NCI-H1436 (cell line): Measurements from ENCODE around the gene NCOA3.
A peak's percentile ranks its signal among the peaks of the same experiment; 100 is the strongest.

Experiments
- DNase-seq: peaks from one replicate; lab custom pipeline; 2025; lab: John Stamatoyannopoulos, UW

NCOA3 gene

DNA sequence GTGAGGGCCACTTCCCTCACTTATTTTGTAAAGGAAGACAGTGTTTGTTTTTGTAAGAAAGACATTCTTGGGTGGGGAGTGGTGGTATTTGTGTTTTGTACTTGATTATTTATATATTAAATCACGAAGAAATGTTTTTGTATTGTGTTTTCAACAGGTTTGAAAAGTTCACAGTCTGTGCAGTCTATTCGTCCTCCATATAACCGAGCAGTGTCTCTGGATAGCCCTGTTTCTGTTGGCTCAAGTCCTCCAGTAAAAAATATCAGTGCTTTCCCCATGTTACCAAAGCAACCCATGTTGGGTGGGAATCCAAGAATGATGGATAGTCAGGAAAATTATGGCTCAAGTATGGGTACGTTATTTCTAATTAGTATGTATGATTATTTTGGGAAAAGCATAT lies 137.2 kb downstream of the NCOA3 start:
- no peak for DNase-seq

- no peak for DNase-seq
Observed at GRCh38 chr20:47642118-47642517, 140.4 kb downstream of the NCOA3 start.

DNA sequence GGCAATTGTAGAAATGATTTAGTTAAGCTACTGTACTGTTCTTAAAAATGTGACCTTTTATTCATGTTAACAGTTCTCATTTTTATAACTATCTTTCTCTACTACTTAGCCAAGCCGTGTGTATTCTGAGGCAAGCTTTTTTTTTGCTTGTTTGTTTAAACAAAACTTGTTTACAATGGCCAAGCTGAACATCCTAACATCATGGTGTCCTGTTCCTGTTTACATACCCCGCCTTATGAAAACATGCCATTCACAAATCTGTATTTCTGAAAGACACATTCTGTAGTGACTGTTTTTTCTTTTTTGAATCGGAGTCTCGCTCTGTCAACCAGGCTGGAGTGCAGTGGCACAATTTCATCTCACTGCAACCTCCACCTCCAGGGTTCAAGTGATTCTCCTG lies 140.9 kb downstream of the NCOA3 start:
- no peak for DNase-seq

DNA sequence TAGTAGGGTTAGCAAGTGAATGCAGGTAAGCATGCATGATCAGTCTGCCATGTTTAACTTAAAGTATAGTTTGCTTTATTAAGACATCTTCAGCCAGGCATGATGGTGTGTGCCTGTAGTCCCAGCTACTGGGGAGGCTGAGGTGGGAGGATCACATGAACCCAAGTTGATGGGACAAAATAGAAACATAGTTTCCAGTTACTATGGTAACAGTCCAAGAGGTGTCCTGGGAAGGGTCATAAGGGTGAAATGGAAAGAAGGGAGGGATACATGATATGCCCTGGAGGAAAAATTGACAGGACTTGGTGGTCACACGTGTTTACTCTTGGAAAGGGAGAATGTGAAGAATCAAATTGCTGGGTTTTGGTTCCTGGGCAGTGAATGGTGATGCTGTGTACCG lies 143.9 kb downstream of the NCOA3 start:
- no peak for DNase-seq

- no peak for DNase-seq
Observed at GRCh38 chr20:47647994-47648393, 146.3 kb downstream of the NCOA3 start.

DNA sequence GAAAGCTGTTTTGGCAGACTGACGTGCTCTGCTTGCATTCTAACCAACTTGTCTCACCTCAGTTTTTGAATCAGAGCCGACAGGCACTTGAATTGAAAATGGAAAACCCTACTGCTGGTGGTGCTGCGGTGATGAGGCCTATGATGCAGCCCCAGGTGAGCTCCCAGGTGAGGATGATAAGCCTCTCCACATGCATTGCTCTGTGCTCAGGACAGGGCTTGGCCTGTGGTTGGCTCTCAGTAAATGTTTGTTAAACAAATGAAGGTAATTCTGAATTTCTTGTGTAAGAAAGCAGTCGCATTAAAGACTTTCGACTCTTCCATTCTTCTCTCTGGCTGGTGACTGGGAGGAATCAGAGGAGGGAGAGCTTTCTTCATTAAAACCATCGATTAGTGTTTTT lies 147.3 kb downstream of the NCOA3 start:
- no peak for DNase-seq

GRCh38 chr20:47652301-47652700 lies 150.6 kb downstream of the NCOA3 start:
- DNase-seq = no peak

DNA sequence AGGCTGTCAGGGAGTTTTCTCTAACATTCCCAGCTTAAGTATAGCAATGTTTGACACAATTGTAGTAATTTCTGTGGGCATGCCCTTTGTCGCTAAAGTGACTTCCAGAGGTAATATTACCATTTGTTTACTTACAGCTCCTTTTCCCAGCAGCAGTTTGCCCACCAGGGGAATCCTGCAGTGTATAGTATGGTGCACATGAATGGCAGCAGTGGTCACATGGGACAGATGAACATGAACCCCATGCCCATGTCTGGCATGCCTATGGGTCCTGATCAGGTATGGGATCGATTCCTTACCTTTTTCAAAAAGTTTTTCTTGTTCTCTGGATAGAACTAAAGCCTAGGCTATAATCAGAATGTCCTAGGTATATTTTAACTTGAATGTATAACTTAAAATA lies 151.1 kb downstream of the NCOA3 start:
- DNase-seq = no peak

GRCh38 chr20:47653869-47654268 lies 152.2 kb downstream of the NCOA3 start:
- no peak for DNase-seq

- no peak for DNase-seq
Observed at GRCh38 chr20:47654370-47654769, 152.7 kb downstream of the NCOA3 start.

- no peak for DNase-seq
Observed at GRCh38 chr20:47655635-47656034, 153.9 kb downstream of the NCOA3 start.

- no peak for DNase-seq
Observed at GRCh38 chr20:47656318-47656717, 154.6 kb downstream of the NCOA3 start.

DNA sequence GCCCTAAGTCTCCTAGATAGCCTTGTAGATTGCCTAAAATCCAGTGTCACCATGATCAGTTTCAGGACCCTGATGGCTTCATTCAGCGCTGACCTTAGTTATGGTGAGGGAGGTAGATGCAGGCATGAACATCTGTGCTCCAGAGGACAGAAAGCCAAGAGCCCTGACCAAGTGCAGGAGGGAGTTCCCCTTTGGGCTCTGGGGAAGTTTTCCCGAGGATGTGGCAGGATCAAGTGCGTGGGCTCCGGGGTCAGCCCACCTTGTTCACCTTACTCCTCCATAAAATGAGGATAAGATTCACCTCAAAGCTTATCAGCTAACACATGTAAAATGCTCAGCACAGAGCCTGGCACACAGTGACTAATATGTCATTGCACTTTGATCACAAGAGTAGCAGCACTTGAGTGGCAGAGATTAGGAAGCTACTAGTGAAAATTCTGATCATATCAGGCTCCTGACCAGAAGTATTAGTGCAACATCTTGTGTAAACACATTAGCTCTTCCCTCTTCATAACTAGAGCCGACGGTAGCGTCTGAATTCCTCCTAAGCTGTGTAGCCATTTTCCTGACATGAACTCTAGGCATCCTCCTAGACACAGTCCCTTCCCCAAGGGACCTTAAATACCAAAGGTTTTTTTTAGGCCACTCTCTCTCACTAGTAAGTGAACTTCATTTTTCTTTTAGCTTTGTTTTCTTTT lies 158.4 kb downstream of the NCOA3 start:
- no peak for DNase-seq

DNA sequence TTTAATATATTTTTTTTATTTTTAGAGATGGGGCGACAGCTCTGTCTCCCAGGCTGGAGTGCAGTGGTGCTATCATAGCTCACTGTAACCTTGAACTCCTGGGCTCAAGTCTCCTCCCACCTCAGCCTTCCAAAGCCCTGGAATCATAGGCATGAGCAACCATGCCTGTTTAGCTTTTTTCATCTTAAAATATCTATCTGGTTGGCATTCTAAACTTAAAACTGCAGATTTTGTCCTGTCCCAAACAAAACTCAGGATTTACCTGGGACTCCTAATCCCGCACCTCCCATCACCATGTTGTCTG lies 158.9 kb downstream of the NCOA3 start:
- no peak for DNase-seq

GRCh38 chr20:47660983-47661700 lies 159.5 kb downstream of the NCOA3 start:
- no peak for DNase-seq

DNA sequence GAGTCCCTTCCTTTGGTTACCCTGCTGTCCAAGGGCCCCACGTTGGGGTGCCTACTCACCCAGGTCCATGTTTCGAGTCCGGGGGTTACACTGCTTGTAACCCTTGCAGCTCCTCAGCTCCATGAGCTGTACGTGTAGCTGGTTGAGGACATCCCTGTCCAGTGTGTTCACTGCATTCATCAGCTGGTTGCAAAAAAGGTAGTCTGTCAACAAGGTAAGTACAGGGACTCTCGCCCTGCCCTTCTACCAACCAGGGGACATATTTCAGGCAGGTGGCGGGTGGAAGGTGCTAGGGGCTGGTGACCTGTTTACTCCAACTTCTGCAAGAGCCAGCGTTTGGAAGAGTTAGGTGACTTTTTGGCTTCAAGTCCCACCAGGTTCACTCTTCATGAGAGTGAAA lies 160.0 kb downstream of the NCOA3 start:
- DNase-seq = no peak

DNA sequence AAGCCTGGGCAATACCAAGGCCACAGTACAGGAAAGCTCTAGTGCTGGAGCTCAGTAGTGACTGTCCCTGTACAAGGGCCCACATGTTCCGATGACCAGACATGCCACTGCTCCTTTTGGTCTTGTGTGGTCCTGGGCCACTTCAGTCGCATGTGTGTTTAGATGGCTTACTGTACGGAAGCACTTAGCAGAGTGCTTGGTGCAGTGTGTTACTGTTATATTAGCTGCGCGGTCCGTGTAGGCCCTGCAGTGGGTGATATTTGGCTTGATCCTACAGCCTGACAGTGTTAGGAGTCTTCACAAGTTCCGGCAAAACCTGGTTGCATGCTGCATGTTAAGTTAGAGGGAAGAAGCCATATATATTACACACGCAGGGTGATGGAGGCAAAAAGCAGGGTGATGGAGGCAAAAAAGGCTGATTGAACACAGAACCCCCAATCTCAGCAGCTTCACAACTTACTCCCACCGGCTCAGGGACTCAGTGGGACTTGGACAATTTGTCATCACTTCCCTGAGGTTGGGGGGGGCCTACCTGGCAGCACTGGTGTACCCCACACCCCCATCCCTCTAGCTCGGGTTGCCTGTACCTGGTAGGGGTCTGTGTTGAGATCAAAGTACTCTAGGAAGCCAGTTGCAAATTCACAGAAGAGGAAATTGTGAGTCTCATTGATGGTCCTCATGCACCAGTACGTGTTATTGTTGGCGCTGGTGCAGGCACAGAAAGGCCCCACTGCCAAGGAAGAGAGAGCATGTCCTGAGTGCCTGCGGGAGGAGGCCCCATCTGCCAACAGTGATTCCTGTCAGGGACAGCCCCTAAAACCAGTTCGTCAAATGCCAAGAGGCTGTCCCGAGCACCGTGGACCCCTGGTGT lies 161.0 kb downstream of the NCOA3 start:
- no peak for DNase-seq

DNA sequence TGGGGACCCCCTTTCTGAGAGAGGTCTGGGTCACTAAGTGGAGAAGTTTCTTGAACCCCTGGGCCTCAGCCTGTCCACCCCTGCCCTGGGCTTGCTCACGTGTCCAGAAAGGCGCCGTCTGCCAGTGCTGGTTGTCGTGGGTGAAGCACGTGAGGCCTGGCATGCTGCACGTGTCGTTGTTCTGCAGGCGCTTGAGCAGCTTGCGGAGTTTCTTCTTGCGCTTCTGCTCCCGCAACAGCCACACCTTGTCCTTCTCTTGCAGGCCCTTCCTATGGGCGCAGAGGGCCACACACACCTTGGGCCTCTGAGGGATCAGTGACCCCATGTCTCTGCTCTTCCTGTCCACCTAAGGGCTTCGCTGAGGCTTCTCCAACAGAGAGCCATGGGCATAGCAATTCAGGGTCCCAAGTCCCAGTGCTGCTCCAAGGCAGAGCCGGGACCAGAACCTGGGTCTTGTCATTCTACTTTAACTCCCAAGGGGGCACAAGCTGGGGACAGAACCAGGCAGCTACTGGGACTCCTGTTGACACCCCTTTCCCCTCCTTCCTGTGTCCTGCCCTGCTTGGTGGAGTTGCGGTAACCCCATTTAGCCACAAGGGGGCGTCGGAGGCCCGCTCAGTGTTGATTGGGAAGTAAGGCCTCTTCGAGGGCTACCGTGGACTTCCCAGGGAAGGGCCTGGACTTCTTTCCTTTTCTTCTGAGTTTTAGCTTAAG lies 161.8 kb downstream of the NCOA3 start:
- peak; percentile 21 for DNase-seq

GRCh38 chr20:47664068-47664437 lies 162.4 kb downstream of the NCOA3 start:
- DNase-seq = no peak

DNA sequence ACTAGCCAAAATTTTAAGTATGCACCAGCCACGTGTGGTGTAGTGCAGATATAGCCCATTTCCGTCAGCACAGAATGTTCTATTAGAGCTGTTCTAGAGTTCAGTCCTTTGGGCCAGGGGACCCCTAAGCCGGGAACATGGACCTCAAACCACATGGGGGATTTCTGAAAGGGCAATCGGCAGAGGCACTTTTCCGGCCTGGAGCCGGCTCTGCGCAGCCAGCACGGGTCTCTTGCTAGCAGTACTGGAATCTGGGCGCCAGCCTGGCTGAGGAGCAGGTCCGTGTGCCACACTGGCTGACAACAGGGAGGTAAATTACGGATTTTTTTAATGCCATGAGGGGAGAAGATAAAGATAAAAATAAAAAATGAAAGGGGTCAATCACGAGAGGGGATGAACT lies 163.1 kb downstream of the NCOA3 start:
- DNase-seq = no peak

DNA sequence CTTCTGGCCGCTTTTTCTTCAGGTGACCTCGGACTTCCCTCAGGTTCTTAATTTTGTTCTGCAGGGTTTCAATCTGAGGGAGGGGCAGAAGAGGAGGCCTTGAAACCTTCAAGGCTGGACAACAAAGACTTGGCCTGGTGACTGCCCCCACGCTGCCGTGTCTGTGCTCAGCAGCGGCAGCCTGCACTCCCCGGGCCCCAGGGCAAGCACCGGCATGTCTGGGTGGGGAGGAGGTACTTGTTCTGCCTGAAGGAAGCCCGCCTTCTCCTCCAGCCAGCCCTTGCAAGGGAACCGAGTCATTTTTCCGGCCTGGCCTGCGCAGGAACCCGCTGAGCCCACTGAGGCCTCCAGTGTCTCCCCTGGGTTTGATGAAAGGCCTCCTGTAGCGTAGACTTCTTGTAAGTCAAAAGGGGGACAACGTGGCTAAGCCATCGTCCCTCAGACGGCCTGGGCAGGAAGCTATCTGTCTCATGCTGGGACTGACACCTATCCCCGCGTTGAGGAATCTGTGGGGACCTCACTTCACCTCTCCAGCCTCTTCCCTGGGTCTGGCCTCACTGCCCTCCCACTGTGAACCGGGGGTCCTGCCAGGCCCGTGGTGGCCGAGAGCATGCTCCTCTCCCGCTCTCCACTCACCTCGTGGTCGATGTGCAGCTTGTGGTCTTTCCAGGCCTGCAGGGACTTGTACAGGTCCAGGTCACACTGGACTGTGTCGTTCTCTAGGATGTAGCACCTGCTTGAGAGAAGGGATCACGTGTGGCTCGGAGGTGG lies 163.7 kb downstream of the NCOA3 start:
- no peak for DNase-seq

DNA sequence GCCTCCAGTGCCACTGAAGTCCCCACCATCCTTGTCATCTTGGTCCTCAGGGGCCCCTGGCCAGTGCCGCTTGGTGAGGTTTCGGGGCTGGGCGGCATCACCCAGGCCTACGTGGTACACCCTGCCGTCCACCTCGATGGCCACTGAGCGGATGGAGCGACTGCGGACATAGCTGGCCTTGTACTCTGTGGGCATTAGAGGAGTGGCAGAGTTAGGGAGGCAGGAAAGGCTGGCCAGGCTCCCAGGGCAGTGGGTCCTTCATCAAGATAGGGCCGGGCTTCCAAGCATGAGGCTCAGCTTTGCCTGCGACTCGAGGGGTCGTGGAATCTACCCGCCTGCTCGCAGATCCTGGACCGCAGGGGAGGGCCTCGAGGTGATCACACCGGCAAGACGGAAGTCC lies 164.6 kb downstream of the NCOA3 start:
- DNase-seq = no peak
